ENCODE results near the gene ZNF141.

ZNF141 gene

DNA sequence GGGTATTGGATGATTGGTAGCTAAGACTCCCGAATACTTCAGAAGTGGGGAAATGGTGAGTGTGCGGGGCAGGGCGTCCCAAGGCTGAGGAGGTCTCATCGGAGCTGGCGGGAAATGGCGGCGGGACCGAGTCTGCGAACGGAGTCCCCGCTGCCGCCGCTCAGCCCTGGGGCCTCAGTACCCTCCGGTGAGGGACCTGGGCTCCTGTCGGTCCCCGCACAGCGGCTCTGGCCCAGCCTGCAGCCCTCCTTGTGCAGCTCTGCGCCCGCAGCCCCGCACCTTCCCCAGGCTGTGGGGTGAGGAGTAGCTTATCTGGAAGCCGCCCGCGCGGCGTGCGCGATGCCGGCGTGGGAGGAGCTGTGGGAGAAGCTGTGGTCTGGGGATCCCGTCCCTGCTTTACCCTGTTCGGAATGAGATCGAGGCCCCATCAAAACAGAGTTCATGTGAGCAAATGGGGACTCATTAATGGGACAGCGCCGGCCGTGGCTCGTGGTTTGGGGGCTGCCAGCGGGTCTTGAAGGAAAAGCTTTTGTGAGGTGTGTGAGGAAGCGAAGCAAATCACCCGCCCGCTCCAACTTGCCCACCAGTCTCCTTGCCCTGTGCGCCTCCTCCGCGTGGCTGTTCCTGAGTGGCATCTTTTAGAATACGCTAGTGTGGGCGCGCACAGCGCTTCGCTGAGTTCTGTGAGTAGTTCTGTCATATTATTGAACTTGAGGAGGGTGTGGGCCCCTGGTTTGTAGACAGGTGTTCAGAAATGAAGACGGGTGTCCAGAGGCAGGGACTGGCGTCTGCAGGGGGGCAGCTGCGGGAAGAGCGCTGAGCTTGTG, 531 bp downstream of the ZNF141 start:
- TF ChIP-seq, protein P1, sequence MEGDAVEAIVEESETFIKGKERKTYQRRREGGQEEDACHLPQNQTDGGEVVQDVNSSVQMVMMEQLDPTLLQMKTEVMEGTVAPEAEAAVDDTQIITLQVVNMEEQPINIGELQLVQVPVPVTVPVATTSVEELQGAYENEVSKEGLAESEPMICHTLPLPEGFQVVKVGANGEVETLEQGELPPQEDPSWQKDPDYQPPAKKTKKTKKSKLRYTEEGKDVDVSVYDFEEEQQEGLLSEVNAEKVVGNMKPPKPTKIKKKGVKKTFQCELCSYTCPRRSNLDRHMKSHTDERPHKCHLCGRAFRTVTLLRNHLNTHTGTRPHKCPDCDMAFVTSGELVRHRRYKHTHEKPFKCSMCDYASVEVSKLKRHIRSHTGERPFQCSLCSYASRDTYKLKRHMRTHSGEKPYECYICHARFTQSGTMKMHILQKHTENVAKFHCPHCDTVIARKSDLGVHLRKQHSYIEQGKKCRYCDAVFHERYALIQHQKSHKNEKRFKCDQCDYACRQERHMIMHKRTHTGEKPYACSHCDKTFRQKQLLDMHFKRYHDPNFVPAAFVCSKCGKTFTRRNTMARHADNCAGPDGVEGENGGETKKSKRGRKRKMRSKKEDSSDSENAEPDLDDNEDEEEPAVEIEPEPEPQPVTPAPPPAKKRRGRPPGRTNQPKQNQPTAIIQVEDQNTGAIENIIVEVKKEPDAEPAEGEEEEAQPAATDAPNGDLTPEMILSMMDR (IDR thresholded peaks at IDR 0.05; ENCODE audit: low read depth, low read length, missing control alignments), result no peak
- DNase-seq (ENCODE audit: low read depth), result no peak
- peak overlapping the region; percentile 86 for H3K4me3 ChIP-seq (ENCODE audit: low read depth, low read length)

DNA sequence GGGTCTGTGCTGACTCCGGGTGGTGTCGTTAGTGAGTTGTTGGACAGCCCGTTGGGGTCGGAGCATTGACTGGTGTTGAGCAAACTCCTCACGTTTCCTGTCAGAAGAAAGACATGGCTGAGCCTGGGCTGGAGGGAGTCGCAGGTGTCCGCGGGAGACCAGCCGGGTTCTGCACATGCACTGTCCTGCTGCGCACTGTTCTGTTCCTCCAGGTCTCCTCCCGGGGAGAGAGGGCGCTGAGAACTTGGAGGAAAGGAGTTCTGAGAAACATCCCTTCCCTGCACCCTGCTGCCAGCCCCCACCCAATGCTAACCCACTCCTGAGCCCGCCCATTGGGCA, 1.1 kb downstream of the ZNF141 start:
- DNase-seq (ENCODE audit: low read depth), result no peak
- TF ChIP-seq, protein P1 (IDR thresholded peaks at IDR 0.05; ENCODE audit: low read depth, low read length, missing control alignments), result no peak
- H3K4me3 ChIP-seq (ENCODE audit: low read depth, low read length), result peak overlapping the region; percentile 86

DNA sequence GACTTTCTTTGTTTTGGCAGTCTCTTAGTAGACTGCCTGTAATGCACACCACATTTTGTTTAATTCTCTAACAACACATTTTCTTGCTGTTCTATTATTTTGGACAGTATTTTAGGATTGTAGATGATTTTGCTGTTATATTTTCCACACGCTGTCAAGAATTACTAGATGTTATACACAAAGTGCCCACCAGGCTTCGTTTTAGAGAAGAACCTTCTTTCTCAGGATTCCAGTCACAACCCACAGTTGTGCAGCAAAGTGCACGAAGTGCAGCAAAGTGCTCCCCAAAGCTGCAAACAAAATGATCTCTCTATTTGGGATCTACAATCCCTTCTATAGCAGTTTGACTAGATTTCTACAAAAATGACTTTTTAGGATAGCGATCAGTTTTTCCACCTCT, 2.4 kb downstream of the ZNF141 start:
- TF ChIP-seq, protein P1 (IDR thresholded peaks at IDR 0.05; ENCODE audit: low read depth, low read length, missing control alignments), result no peak
- DNase-seq (ENCODE audit: low read depth), result no peak
- H3K4me3 ChIP-seq (ENCODE audit: low read depth, low read length), result no peak overlapping the region

DNA sequence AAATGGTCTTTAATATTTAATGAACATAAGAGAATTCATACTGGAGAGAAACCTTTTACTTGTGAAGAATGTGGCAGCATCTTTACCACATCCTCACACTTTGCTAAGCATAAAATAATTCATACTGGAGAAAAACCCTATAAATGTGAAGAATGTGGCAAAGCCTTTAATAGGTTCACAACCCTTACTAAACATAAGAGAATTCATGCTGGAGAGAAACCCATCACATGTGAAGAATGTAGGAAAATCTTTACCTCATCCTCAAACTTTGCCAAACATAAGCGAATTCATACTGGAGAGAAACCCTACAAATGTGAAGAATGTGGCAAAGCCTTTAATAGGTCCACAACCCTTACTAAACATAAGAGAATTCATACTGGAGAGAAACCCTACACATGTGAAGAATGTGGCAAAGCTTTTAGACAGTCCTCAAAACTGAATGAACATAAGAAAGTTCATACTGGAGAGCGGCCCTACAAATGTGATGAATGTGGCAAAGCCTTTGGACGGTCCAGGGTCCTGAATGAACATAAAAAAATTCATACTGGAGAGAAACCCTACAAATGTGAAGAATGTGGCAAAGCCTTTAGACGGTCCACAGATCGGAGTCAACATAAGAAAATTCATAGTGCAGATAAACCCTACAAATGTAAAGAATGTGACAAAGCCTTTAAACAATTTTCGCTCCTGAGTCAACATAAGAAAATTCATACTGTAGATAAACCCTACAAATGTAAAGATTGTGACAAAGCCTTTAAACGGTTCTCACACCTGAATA, 35.6 kb downstream of the ZNF141 start:
- no peak overlapping the region for H3K4me3 ChIP-seq (ENCODE audit: low read depth, low read length)
- TF ChIP-seq, protein P1 (IDR thresholded peaks at IDR 0.05; ENCODE audit: low read depth, low read length, missing control alignments), result no peak
- DNase-seq (ENCODE audit: low read depth), result no peak

DNA sequence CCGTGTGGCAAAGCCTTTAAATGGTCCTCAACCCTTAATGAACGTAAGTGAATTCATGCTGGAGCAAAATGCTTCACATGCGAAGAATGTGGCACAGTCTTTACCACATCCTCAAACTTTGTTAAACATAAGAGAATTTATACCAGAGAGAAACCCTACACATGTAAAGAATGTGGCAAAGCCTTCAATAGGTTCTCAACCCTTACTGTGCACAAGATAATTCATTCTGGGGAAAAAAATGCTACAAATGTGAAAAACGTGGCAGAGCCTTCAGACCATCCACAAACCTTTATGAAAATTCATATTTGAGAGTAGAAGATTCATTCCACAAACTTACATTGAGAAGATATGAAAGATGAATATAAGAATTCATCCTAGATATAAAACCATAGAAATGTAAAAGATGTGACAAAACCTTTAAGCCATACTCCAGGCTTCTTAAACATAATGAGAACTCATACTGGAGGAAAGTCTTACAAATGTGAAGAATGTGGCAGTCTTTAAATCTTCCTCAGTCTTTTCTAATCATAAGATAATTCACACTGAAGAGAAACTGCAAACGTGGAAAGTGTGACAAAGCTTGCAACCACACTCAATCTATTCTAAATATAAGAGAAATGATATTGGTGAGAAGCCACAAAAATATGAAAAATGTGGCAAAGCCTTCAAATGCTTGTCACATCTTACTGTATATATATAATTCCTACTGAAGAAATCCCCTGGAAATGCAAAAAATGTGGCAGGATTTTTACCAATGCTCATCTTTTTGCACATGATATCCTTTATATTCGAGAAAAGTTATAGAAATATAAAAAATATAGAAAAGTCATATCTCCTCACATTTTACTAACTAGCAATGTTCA, 36.9 kb downstream of the ZNF141 start:
- H3K4me3 ChIP-seq (ENCODE audit: low read depth, low read length), result no peak overlapping the region
- TF ChIP-seq, protein P1 (IDR thresholded peaks at IDR 0.05; ENCODE audit: low read depth, low read length, missing control alignments), result no peak
- no peak for DNase-seq (ENCODE audit: low read depth)

DNA sequence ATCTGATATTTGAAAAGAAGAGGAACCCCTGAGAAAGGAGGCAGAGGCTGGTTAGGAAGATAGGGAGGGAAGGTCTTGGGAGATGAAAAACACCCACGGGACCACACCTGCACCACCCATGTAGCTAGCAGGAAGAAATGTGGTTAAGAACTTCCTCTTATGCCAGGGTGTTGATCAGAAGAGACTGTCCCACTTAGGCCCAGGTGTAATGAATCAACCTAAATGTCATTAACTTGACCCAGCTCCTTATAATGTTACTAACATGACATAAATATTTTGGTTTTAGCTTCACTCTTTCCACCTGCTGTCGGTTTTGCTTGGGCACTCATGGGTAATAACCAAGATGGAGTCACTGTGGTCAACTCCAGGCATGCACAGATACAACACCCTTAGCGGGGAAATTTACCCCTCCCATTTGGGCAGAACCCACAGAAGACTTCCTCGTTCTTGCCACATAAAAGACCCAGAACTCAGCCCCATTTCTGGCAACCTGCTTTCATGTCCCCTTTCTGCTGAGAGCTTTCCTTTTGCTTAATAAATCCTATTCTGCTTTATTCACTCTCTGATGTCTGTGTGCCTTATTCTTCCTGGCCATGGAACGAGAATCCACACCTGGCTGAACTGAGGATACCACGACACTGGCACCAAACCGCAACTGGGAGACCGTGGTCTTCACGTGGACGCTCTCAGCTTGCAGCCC, 46.8 kb downstream of the ZNF141 start:
- TF ChIP-seq, protein P1 (IDR thresholded peaks at IDR 0.05; ENCODE audit: low read depth, low read length, missing control alignments), result no peak
- no peak overlapping the region for H3K4me3 ChIP-seq (ENCODE audit: low read depth, low read length)
- no peak for DNase-seq (ENCODE audit: low read depth)

Measured in GM12864 (cell line).